Adrenal gland (tissue), 12 donors: ENCODE measurements around the gene VPS29. TPM values are rescaled to one million over a fixed set of nuclear protein-coding genes. Genes with fewer than 3 reads are reported as not detected.

Source experiments
- DNase-seq, 7 donors: peaks; one replicate each; pipeline ENCODE4 v3.0.0-alpha.2; 2019 to 2020
- H3K27ac ChIP-seq, 5 donors: fragments of 200-600 bp; sonication (generic) in 4 of 5; 1 replicate in 3 of 5; 2 replicates in 2 of 5; pipeline versions ENCODE4 v1.5.1 to v1.8.0; 2016 to 2020; ENCODE audit warnings: mild to moderate bottlenecking in 1 of 5
- H3K27me3 ChIP-seq: fragments of 200-600 bp; 2 replicates; pipeline ENCODE4 v1.8.0; 2021
- H3K36me3 ChIP-seq, 2 donors: fragments of 200-600 bp; replicated peaks in 1 of 2; 1 replicate in 1 of 2; 2 replicates in 1 of 2; pipeline versions ENCODE4 v1.5.1 to v1.8.0; 2018 to 2022
- H3K4me1 ChIP-seq, 2 donors: fragments of 200-600 bp; replicated peaks in 1 of 2; 1 replicate in 1 of 2; 2 replicates in 1 of 2; pipeline versions ENCODE4 v1.5.1 to v1.8.0; 2018 to 2021
- H3K4me3 ChIP-seq, 4 donors: fragments of 200-600 bp; sonication (generic) in 3 of 4; one replicate each; pipeline ENCODE4 v1.5.1; 2016 to 2018
- H3K9me3 ChIP-seq, 3 donors: fragments of 200-600 bp; sonication (generic) in 1 of 3; replicated peaks in 1 of 3; 1 replicate in 2 of 3; 2 replicates in 1 of 3; pipeline versions ENCODE4 v1.5.1 to v1.8.0; 2016 to 2021
- CTCF ChIP-seq, 6 experiments: fragments of 450-650 bp in 4 of 6; fragments of 200-600 bp in 2 of 6; sonication (generic) in 1 of 6; IDR thresholded peaks; 1 replicate in 5 of 6; 2 replicates in 1 of 6; pipeline versions ENCODE4 v1.5.1 to v1.8.0; 2016 to 2021; ENCODE audit warnings: antibody characterized with exemption in 6 of 6, mild to moderate bottlenecking in 2 of 6, moderate library complexity in 1 of 6
- POLR2A ChIP-seq, 2 donors: fragments of 450-650 bp; IDR thresholded peaks; one replicate each; pipeline ENCODE4 v1.6.1; 2017; ENCODE audit warnings: antibody characterized with exemption in 2 of 2, mild to moderate bottlenecking in 2 of 2, moderate library complexity in 1 of 2
- WGBS, 4 donors: extraction: QIAGEN DNeasy Blood & Tissue Kit in 2 of 4; methylation state at CpG; one replicate each; pipeline versions ENCODE4 v1.1.5 to v1.1.7; 2013 to 2017; 5-methylcytosine and 5-hydroxymethylcytosine counted together
- intact Hi-C, 2 donors: fragments of 100-400 bp; cut with DNase I; formaldehyde crosslinking; loops; one replicate each; pipeline versions ENCODE4 v1.14.1 to v1.15.0; 2022 to 2023
- polyA plus RNA-seq, 3 donors: library from polyadenylated mRNA; stranded (reverse); fragments of 200-250 nt in 2 of 3; fragments of 350-450 nt in 1 of 3; fragmentation: Illumina TruSeq in 1 of 3; extraction: RNeasy Lipid Tissue Mini Kit (QIAGEN cat#74804) in 1 of 3; gene quantifications; one replicate each; pipeline ENCODE4 v1.2.3, GENCODE V29; 2013 to 2014
- total RNA-seq, 9 donors: library from RNA; depleted of rRNA in 4 of 9; stranded (reverse); fragments of >200 nt in 4 of 9; fragments of 120-200 nt in 1 of 9; fragmentation: NEBNext Ultra II Directional in 1 of 9; extraction: Animal tissue kit (Norgen Biotek cat#: 25700) in 1 of 9; gene quantifications; one replicate each; pipeline versions ENCODE4 v1.1.0 to v1.2.4, GENCODE V29; 2013 to 2023
- donor health status: healthy with polysubstance abuse.
- donor health status: Bipolar disorder and iron deficiency.
- donor health status: DM: yes; HTN: yes; CAD: no.
- donor health status: DM: no; HTN: no; CAD: no.
- donor health status: DM: no; HTN: no; CAD: no.
- donor health status: DM: yes; HTN: yes; CAD: no.

Gene VPS29
- total and polyA plus RNA-seq, 12 donors = 56.7 to 263 (median 112) TPM

DNA sequence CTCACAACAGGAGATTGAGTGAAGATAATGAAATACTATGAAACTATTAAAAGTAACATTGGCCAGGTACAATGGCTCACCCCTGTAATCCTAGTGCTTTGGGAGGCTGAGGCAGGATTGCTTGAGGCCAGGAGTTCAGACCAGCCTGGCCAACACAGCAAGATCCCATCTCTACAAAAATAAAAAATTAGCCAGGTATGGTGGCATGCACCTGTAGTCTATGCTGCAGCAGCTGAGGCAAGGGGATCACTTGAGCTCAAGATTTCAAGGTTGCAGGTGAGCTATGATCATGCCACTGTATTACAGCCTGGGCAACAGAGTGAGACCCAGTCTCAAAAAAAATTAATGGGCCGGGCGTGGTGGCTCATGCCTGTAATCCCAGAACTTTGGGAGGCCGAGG, 15.1 kb upstream of the VPS29 start:
- H3K9me3 ChIP-seq = no peaks in the 10 kb centered on the region
- TF ChIP-seq CTCF (IDR thresholded peaks at IDR 0.05) (no peak), POLR2A (IDR thresholded peaks at IDR 0.05) (no peak)
- no peak overlapping the region for H3K27ac ChIP-seq
- H3K27me3 ChIP-seq = no peaks in the 10 kb centered on the region
- peaks cover 0 to 4% of the 10 kb centered on the region in 2 donors for H3K4me1 ChIP-seq
- no peak overlapping the region for H3K4me3 ChIP-seq
- intact Hi-C loops = loop anchor here in 1 of 2 donors (2.0 kb wide), 1 partner anchor 80 kb away; no protein-coding TSS in a partner anchor
- no peaks in the 10 kb centered on the region for H3K36me3 ChIP-seq
- no peak for DNase-seq
- 67 to 82% (median 74%) methylated on average over 3 of the region's 3 CpGs for WGBS, 4 donors

- Histone ChIP-seq H3K36me3 (no peaks in the 10 kb centered on the region), H3K4me3 (no peak overlapping the region), H3K9me3 (no peaks in the 10 kb centered on the region), H3K27ac (no peak overlapping the region), H3K27me3 (no peaks in the 10 kb centered on the region), H3K4me1 (peaks cover 0 to 4% of the 10 kb centered on the region in 2 donors)
- no peak for TF ChIP-seq POLR2A (IDR thresholded peaks at IDR 0.05)
- no peak for TF ChIP-seq CTCF (IDR thresholded peaks at IDR 0.05)
- intact Hi-C loops = loop anchor here in 1 of 2 donors (5.0 kb wide), 1 partner anchor 83 kb away; no protein-coding TSS in a partner anchor
- WGBS, 4 donors = 52 to 79% (median 64%) methylated on average over 1 of the region's 1 CpG
- DNase-seq = no peak
Observed at GRCh38 chr12:110514363-110514762, 12.5 kb upstream of the VPS29 start.

DNA sequence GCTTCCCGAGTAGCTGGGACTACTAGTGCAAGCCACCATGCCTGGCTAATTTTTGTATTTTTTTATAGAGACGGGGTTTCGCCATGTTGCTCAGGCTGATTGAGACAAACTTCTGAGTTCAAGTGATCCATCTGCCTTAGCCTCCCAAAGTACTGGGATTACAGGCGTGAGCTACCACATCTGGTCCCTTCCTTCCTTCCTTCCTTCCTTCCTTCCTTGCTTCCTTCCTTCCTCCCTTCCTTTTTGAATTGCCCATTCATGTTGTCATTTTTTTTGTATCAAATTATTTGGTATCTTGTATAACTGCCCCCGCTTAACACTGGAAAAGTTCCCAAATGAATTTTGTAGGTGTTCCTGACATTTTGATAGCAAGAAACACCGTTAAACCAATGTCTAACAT, 11.9 kb upstream of the VPS29 start:
- intact Hi-C loops = loop anchor here in 1 of 2 donors (5.0 kb wide), 1 partner anchor 83 kb away; no protein-coding TSS in a partner anchor
- 65 to 75% (median 72%) methylated on average over 6 of the region's 6 CpGs for WGBS, 4 donors
- Histone ChIP-seq H3K4me1 (peaks cover 0 to 4% of the 10 kb centered on the region in 2 donors), H3K4me3 (no peak overlapping the region), H3K27ac (no peak overlapping the region), H3K9me3 (no peaks in the 10 kb centered on the region), H3K36me3 (no peaks in the 10 kb centered on the region), H3K27me3 (no peaks in the 10 kb centered on the region)
- TF ChIP-seq POLR2A (IDR thresholded peaks at IDR 0.05) (no peak), CTCF (IDR thresholded peaks at IDR 0.05) (no peak)
- no peak for DNase-seq

- no peak overlapping the region for H3K4me3 ChIP-seq
- DNase-seq = no peak
- no peaks in the 10 kb centered on the region for H3K9me3 ChIP-seq
- no peak for TF ChIP-seq POLR2A (IDR thresholded peaks at IDR 0.05)
- 81 to 85% (median 84%) methylated on average over 4 of the region's 4 CpGs for WGBS, 4 donors
- H3K4me1 ChIP-seq = peaks cover 0 to 4% of the 10 kb centered on the region in 2 donors
- H3K27me3 ChIP-seq = no peaks in the 10 kb centered on the region
- H3K27ac ChIP-seq = no peak overlapping the region
- no peaks in the 10 kb centered on the region for H3K36me3 ChIP-seq
- intact Hi-C loops = no loop called here
Observed at GRCh38 chr12:110508071-110508586, 6.2 kb upstream of the VPS29 start.

GRCh38 chr12:110505332-110505731, 3.4 kb upstream of the VPS29 start:
- no peaks in the 10 kb centered on the region for H3K27me3 ChIP-seq
- no peak for DNase-seq
- no peak overlapping the region for H3K27ac ChIP-seq
- H3K36me3 ChIP-seq = no peaks in the 10 kb centered on the region
- TF ChIP-seq POLR2A (IDR thresholded peaks at IDR 0.05) = no peak
- TF ChIP-seq CTCF (IDR thresholded peaks at IDR 0.05) = no peak
- H3K4me1 ChIP-seq = peaks cover 8 to 15% of the 10 kb centered on the region in 2 donors
- no peaks in the 10 kb centered on the region for H3K9me3 ChIP-seq
- intact Hi-C loops = no loop called here
- WGBS, 4 donors = 68 to 78% (median 73%) methylated on average over 3 of the region's 3 CpGs
- H3K4me3 ChIP-seq = no peak overlapping the region
